GM12892 (cell line): Measurements from ENCODE around the gene FAM20A.

Experiments
- POLR2A ChIP-seq: IDR thresholded peaks from 2 replicates; pipeline ENCODE4 v1.6.1; 2011; ENCODE audit warnings: low read depth, low read length, control low read depth
- TAF1 ChIP-seq: IDR thresholded peaks from 2 replicates; pipeline ENCODE4 v1.6.1; 2011; ENCODE audit warnings: low read depth, mild to moderate bottlenecking, control low read depth, low read length, borderline replicate concordance

- TF ChIP-seq POLR2A (no peak), TAF1 (no peak)
Measured at GRCh38 chr17:68603027-68603426, 1.9 kb upstream of the FAM20A start.
